Cardiac muscle cell (in vitro differentiated cells and primary cell): ENCODE results near the gene SOX8. TPM values are rescaled to one million over a fixed set of nuclear protein-coding genes. Genes with fewer than 3 reads are reported as not detected.
"Not testable (repeated sequence)": the region's sequence is repeated elsewhere in the genome, so short reads cannot be mapped to it uniquely, and the experiment has no call there.

Experiments
- DNase-seq, 2 donors: peaks; one replicate each; pipeline versions ENCODE4 v3.0.0 to v3.0.0-alpha.2; 2010 to 2017; ENCODE audit warnings: low read depth in 1 of 2, low spot score in 1 of 2
- H3K27ac ChIP-seq: fragments of 200-600 bp; sonication (generic); 2 replicates; pipeline ENCODE4 v1.5.1; 2016
- H3K27me3 ChIP-seq: fragments of 200-600 bp; sonication (generic); 2 replicates; pipeline ENCODE4 v1.6.0; 2016; ENCODE audit warnings: control low read depth
- H3K36me3 ChIP-seq: fragments of 200-600 bp; sonication (generic); 2 replicates; pipeline ENCODE4 v1.5.1; 2016; ENCODE audit warnings: control low read depth
- H3K4me1 ChIP-seq: fragments of 200-600 bp; sonication (generic); 2 replicates; pipeline ENCODE4 v1.8.1; 2017; ENCODE audit warnings: low read depth, mild to moderate bottlenecking, mixed run types
- H3K4me3 ChIP-seq: fragments of 200-600 bp; sonication (generic); 2 replicates; pipeline ENCODE4 v1.5.1; 2016; ENCODE audit warnings: mild to moderate bottlenecking
- H3K9me3 ChIP-seq: fragments of 200-600 bp; sonication (generic); 2 replicates; pipeline ENCODE4 v1.5.1; 2017; ENCODE audit warnings: low read depth, mild to moderate bottlenecking, control low read depth
- polyA plus RNA-seq: library from polyadenylated mRNA; unstranded; fragments of >200 nt; fragmentation: Nextera tagmentation; extraction: Ambion mirVana; gene quantifications from 2 replicates; pipeline ENCODE4 v1.2.1, GENCODE V29; 2016
- total RNA-seq: library from RNA; depleted of rRNA; stranded (reverse); fragments of >200 nt; gene quantifications from 2 replicates; pipeline ENCODE4 v1.2.3, GENCODE V29; 2016
- TF ChIP-seq, protein P1 (sequence below): IDR thresholded peaks from 2 replicates; pipeline ENCODE4 v1.5.1; 2012; ENCODE audit warnings: low read depth, mild to moderate bottlenecking, low read length

The SOX8 gene
- total and polyA plus RNA-seq, 2 experiments from 2014 or later: 5.8 to 13.7 TPM

- TF ChIP-seq, protein P1, sequence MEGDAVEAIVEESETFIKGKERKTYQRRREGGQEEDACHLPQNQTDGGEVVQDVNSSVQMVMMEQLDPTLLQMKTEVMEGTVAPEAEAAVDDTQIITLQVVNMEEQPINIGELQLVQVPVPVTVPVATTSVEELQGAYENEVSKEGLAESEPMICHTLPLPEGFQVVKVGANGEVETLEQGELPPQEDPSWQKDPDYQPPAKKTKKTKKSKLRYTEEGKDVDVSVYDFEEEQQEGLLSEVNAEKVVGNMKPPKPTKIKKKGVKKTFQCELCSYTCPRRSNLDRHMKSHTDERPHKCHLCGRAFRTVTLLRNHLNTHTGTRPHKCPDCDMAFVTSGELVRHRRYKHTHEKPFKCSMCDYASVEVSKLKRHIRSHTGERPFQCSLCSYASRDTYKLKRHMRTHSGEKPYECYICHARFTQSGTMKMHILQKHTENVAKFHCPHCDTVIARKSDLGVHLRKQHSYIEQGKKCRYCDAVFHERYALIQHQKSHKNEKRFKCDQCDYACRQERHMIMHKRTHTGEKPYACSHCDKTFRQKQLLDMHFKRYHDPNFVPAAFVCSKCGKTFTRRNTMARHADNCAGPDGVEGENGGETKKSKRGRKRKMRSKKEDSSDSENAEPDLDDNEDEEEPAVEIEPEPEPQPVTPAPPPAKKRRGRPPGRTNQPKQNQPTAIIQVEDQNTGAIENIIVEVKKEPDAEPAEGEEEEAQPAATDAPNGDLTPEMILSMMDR: no peak
- no peak for DNase-seq
- peaks cover 3% of the 10 kb centered on the region for H3K36me3 ChIP-seq
- no peak overlapping the region for H3K27ac ChIP-seq
- no peaks in the 10 kb centered on the region for H3K9me3 ChIP-seq
- no peak overlapping the region for H3K4me3 ChIP-seq
- H3K27me3 ChIP-seq: no peaks in the 10 kb centered on the region
- no peaks in the 10 kb centered on the region for H3K4me1 ChIP-seq
These were observed 29.8 kb upstream of the SOX8 start for GRCh38 chr16:951660-952301.

DNA sequence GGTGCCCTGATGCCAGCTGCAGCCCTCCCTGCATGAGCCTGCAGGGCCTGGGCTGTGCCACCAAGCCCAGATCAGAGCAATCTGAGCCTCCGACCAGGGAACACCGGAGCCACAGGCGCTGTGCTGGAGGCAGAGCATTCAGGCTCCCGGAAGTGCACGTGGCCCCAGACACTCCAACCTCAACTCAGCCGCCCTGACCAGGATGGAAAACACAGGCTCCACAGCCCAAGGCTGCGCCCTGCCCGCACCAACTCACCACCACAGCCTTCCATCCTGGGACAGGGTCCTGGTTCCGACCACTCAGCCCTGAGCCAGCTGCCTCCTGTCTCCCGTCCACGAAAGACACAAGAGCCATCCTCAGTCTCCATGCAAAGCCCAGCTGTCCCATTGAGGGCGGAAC is 29.2 kb upstream of the SOX8 start:
- Histone ChIP-seq H3K4me3 (no peak overlapping the region), H3K27ac (no peak overlapping the region), H3K36me3 (peaks cover 3% of the 10 kb centered on the region), H3K9me3 (no peaks in the 10 kb centered on the region), H3K4me1 (no peaks in the 10 kb centered on the region), H3K27me3 (no peaks in the 10 kb centered on the region)
- no peak for DNase-seq
- TF ChIP-seq, protein P1: no peak

- H3K27me3 ChIP-seq, H3K9me3 ChIP-seq, H3K27ac ChIP-seq, H3K4me3 ChIP-seq, DNase-seq, H3K4me1 ChIP-seq, H3K36me3 ChIP-seq: not testable (repeated sequence)
These were observed 27.8 kb upstream of the SOX8 start for GRCh38 chr16:953818-954217.

DNA sequence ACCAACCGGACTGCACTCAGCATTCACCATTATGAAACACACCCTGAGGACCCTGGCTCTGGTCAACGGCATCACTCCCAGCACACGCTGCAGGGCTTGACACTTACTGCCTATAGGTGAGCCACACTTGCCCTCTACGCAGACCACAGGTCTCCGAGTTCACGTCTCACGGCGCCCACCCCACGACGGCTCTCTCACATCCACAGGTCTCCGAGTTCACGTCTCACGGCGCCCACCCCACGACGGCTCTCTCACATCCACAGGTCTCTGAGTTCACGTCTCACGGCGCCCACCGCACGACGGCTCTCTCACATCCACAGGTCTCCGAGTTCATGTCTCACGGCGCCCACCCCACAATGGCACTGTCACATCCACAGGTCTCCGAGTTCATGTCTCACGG is 25.8 kb upstream of the SOX8 start:
- DNase-seq, H3K27ac ChIP-seq, H3K36me3 ChIP-seq, H3K4me3 ChIP-seq, H3K9me3 ChIP-seq, H3K4me1 ChIP-seq, H3K27me3 ChIP-seq: not testable (repeated sequence)

- Histone ChIP-seq H3K4me3 (no peak overlapping the region), H3K9me3 (no peaks in the 10 kb centered on the region)
- TF ChIP-seq, protein P1: no peak
These were observed 22.1 kb upstream of the SOX8 start for GRCh38 chr16:959232-960040.

DNA sequence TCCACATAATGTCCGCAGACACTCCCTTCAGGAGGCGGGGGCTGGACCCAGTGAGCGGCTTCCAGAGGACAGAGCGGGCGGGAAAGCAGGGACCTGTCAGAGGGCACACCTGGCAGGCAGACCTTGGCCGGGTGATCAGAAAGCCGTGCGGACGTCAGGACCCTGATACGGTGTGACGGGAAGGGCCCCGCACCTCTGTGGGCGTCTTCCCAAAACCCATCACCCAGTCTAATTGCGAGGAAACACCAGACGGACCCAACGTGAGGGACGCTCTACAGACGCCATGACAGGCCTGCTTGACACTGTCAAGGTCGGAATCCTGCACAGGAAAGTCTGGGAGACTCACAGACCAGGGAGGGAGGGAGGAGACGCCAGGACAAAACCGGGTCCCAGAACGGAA is 19.2 kb upstream of the SOX8 start:
- Histone ChIP-seq H3K27ac (no peak overlapping the region), H3K4me3 (no peak overlapping the region), H3K36me3 (no peaks in the 10 kb centered on the region), H3K4me1 (no peaks in the 10 kb centered on the region), H3K9me3 (no peaks in the 10 kb centered on the region), H3K27me3 (no peaks in the 10 kb centered on the region)
- no peak for DNase-seq
- TF ChIP-seq, protein P1: no peak

More at GRCh38 chr16:959232-960040, 22.1 kb upstream of the SOX8 start:
- DNase-seq: no peak
- Histone ChIP-seq H3K27me3 (no peaks in the 10 kb centered on the region), H3K4me1 (no peaks in the 10 kb centered on the region), H3K27ac (no peak overlapping the region), H3K36me3 (no peaks in the 10 kb centered on the region)
